A204.1 (cell line): ENCODE results near the gene PRR11.
A peak's percentile ranks its signal among the peaks of the same experiment; 100 is the strongest.
"Not testable (repeated sequence)": the region's sequence is repeated elsewhere in the genome, so short reads cannot be mapped to it uniquely, and the experiment has no call there.

Source experiments
- FAIRE-seq: peaks from 2 replicates; lab custom pipeline; 2012; peaks lifted over from hg19 to GRCh38; lab: Jason Lieb, UNC

The PRR11 gene

GRCh38 chr17:59155439-59156177, at the start of gene PRR11:
Gene PRR11, plus strand, starts transcription at chr17:59155746. Its CDS starts 14,007 bp downstream, at chr17:59169753.
- peak; percentile 99 for FAIRE-seq

DNA sequence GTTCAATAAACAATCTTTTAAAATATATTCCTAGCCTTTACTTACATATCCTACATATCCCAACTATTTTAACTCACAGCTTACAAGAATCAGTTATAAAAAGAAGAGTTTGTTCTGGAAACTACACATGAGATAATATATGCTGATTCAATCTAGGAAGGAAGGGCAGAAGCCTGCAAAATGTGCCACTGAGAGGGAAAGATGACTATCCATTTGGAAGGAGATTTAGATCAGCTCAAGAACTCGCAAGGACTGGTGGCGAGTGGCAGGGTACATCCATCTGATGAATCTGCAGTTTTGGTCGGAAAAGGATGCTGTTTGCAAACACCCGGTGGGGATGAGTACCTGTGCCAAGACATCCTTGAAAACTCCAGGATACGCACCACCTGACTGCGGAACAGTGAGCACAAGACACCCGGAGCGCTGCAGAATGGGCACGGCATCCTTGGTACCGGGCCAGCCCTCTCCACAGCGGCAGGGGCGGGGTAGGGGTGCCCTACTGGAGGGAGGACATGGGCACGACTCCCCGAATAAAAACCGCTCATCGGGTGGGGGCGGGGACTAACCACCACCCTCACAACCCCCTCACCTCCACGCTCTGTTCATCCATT, 49.6 kb upstream of the PRR11 start:
- FAIRE-seq, result no peak

DNA sequence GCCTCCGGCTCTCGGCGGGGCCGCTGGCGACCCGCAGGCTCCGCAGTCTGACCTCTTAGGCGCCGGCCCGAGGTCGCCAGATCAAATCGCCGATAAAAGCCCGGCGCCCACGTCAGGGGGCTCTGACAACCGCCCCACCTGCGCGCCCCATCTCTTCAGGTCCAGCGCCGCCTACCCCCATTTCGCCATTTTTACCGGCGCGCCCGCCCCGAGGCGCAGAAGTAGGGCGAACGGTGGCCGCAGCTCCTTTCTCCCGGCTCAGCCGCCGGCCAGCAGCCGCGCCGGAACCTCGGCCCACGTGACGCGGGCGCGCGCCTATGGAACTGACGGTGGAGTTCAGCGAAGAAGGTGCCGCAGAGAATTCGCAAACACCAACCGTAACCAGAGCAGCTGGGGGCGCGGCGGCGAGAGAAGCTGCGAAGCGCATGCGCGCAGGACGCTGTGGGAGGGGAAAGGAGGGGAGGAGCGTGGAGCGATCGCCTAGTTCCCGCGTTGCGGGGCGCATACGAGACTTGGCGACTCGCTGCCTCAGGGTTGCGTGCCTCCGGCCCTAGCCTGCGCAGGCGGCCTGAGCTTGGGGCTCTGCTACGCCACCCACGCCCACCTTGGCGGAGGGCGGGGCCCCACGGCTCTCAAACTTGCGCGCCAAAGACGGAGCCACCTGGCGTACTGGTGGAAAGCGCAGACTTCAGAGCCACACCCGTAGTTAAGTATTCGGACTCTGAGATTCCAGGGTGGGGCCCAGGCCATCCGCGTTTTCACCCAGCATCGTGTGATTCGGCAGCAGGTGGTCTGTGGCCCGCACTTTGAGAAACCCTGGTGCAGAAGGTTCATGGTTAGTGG, 48.9 kb upstream of the PRR11 start, which contains the start of gene TRIM37:
Gene TRIM37, minus strand, starts transcription at position 418 of the 843 bp plus-strand sequence. CDS start 419 bp downstream, outside the sequence.
- FAIRE-seq, result peak; percentile 88

- no peak for FAIRE-seq
These were observed 48.3 kb upstream of the PRR11 start for GRCh38 chr17:59107306-59107670.

- no peak for FAIRE-seq
These were observed 47.0 kb upstream of the PRR11 start for GRCh38 chr17:59108400-59109102.

- FAIRE-seq, result no peak
These were observed 44.6 kb upstream of the PRR11 start for GRCh38 chr17:59110973-59111372.

DNA sequence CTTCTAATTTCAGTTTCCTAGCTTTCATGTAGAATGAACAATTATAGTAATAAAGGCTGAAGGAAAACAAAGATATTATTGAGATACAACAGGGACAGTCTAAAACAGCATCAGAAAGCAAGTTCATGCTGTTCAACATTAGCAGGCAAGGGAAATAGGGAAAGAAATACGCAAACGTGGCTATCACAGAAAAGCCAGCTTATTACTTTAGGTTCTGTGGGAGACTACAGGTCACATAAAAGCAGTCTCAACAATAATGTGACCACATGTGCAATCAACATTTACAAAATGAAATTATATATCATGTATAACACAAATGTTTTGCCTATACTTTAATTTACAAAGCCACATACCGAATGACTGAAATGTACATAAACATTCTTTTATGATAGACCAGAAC, 44.0 kb upstream of the PRR11 start:
- FAIRE-seq, result no peak

- FAIRE-seq, result no peak
These were observed 40.1 kb upstream of the PRR11 start for GRCh38 chr17:59115474-59115873.

DNA sequence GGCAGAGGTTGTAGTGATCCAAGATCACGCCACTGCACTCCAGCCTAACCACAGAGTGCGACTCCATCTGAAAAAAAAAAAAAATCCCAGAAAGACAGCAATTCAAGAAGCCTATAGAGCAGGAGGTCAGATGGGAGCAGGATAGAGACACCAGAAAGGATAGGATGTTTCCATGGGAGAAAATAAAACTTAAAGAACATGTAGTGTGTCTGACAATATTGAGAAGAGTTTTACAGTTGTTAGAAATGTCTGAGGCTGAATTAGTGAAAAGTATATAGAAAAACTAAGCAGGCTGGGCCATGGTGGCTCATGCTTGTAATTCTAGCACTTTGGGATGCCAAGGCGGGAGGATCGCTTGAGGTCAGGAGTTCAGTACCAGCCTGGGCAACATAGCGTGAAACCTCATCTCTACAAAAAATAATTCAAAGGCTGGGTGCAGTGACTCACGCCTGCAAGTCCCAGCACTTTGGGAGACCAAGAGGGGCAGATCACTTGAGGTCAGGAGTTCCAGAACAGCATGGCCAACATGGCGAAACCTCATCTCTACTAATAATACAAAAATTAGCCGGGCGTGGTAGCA, 33.6 kb upstream of the PRR11 start:
- FAIRE-seq, result no peak

DNA sequence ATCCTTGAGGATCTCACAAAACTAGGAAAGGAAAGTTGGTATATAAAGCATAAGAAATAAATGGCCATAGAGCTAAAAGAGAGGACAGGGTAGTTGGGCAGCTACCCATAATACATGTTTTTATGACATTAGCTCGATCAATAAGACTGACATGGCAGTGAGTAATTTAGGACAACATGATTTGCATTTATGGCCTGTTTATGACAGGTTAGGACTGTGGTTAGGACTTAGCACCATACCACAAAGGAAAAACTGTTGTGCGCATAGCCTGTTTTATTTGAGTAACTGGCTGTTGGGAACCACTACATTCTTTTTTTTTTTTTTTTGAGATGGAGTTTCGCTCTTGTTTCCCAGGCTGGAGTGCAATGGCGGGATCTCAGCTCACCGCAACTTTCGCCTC, 30.9 kb upstream of the PRR11 start:
- no peak for FAIRE-seq

DNA sequence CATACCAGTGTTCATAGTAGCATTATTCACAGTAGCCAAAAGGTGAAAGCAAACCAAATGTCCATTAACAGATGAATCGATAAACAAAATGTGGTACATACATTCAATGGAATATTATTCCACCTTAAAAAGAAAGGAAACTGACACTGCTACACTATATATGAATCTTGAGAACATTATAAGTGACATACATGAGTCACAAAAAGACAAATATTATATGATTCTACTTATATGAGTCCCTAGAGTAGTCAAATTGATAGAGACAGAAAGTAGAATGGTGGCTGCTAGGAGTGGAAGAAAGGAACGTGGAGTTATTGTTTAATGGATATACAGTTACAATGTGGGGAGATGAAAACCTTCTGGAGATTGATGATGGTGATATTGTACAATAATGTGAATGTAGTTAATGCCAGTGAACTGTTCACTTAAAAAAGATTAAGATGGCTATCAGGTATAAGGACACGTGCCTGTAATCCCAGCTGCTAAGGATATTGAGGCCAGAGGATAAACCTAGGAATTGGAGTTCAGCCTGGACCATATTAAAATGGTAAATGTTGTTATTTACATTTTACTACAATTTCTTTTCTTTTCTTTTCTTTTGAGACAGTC, 28.6 kb upstream of the PRR11 start:
- FAIRE-seq, result no peak

GRCh38 chr17:59129814-59130213, 25.7 kb upstream of the PRR11 start:
- no peak for FAIRE-seq

DNA sequence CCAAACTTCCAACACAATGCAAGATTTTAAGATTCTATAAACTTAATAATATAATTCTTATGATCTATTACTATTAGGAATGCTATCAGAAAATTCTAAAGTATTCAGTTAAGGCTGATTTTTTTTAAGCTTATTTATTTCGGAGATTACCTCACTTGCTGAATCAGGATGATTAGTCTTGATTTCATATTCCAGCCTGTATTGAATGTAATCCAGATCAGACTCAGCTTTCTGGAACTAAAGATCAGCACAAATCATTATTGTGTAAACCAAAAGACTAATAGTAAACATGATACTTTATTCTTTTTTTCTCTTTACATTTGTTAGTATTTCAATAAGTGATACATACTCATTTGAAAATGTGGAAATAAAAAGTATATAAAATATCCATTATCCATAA, 24.4 kb upstream of the PRR11 start:
- no peak for FAIRE-seq

- FAIRE-seq, result not testable (repeated sequence)
These were observed 17.2 kb upstream of the PRR11 start for GRCh38 chr17:59138339-59138738.

DNA sequence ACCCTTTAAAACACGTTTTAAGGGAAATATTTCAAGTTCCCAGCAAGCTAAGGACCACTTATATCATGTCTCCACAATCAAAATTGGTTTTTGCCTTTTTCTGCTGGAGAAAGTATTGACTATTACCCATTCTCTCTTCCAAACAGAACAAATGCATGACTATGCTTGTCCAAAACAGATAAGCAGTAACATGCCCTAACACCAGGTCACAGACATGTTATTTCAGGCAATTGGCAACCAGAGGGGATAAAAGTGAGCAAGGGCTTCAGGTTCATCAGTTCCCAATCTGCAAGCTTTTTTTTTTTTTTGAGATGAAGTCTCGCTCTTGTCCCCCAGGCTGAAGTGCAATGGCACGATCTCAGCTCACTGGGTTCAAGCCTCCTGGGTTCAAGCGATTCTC, 15.6 kb upstream of the PRR11 start:
- no peak for FAIRE-seq

DNA sequence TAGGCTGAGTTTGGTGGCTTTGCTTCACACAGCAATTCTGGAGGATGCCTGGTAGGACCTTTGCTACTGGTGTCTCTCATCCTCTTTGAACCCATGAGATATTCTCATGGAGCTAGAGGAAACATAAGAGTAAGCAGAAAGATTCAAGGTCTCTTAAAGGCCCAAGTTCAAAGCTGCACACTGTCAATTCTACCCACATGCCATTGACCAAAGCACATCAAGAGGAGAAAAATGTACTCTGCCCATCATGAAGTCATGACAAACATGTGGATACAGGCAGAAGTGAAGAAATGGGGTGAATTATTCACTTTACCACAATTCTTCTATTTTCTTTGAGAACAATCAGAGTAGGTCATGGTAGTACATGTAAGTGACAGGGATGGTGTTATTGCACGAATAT, 13.7 kb upstream of the PRR11 start:
- FAIRE-seq, result no peak

DNA sequence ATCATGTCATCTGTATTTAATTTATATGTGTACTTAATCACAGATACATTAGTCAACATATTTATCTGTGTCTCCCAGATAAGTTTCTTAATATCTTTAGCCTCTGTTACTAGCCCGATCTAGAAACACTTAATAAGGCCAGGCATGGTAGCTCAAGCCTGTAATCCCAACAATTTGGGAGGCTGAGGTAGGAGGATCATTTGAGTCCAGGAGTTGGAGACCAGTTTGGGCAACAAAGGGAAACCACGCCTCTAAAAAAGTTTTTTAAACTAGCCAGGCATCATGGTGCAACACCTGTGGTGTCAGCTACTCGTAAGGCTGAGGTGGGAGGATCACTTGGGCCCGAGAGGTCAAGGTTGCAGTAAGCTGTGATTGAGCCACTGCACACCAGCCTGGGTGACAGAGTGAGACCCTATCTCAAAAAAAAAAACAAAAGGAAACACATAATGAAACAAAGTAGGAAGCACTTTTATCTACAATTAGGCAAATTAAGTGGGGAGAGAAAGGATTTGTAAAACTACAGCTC, 9.9 kb upstream of the PRR11 start:
- FAIRE-seq, result no peak

GRCh38 chr17:59149051-59149450, 6.5 kb upstream of the PRR11 start:
- FAIRE-seq, result no peak

GRCh38 chr17:59149841-59150511, 5.6 kb upstream of the PRR11 start:
- no peak for FAIRE-seq

DNA sequence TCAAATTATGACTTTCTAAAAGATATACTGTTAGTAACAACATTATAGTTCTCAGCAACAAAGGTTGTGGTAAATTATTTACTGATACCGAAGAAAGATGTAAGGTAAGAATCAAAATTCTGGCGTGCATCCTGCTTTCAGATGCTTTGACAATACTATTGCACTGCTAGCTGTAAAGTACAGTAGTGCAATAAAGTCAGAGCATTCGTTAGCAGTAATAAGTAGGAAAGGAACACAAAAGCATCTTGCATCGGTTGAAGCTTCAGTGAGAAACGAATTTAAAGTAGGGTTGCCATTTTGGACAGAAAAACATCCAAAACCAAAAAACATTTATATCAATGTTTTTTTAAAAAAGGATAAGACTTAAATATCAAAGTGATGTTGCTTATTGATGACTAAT, 4.5 kb upstream of the PRR11 start:
- FAIRE-seq, result no peak

DNA sequence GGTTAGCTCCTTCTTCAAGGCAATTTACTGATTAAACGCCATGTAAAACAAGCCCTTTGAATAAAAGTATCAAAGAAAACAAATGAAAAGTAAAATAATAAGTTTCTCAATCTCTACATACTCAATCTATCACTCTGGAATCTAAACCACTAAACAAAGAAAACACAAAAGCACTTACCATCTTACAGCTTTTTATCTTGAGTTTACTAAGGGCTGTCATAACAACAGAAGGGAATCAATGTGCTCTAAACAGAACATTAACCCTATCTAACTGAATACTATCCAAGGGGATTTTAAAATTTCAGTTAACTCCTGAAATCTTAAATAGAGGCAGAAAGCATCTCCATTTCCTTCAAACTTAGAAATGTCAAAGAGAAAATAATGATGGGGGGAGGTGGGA, 4.0 kb upstream of the PRR11 start:
- FAIRE-seq, result no peak
